Type B pancreatic cell (in vitro differentiated cells): ENCODE data around the gene RBM15B. TPM values are rescaled to one million over a fixed set of nuclear protein-coding genes. Genes with fewer than 3 reads are reported as not detected.

Experiments
- DNase-seq: peaks from one replicate; pipeline ENCODE4 v3.0.0; 2021; ENCODE audit warnings: mixed read lengths; ENCODE audit not compliant: unreplicated experiment; ENCODE audit errors: extremely low spot score
- H3K27ac Mint-ChIP-seq: 2 replicates; pipeline ENCODE4 v1.8.0; 2021; ENCODE audit warnings: mild to moderate bottlenecking, mixed read lengths
- H3K27me3 Mint-ChIP-seq: 2 replicates; pipeline ENCODE4 v1.8.0; 2021; ENCODE audit warnings: mixed read lengths
- H3K36me3 Mint-ChIP-seq: 2 replicates; pipeline ENCODE4 v1.8.0; 2021; ENCODE audit warnings: mixed read lengths
- H3K4me1 Mint-ChIP-seq: one replicate; pipeline ENCODE4 v1.8.0; 2021; ENCODE audit warnings: mixed read lengths; ENCODE audit not compliant: unreplicated experiment
- H3K4me3 Mint-ChIP-seq: 2 replicates; pipeline ENCODE4 v1.8.0; 2021; ENCODE audit warnings: mild to moderate bottlenecking, mixed read lengths
- H3K9me3 Mint-ChIP-seq: 2 replicates; pipeline ENCODE4 v1.8.0; 2021; ENCODE audit warnings: mixed read lengths
- CTCF ChIP-seq: fragments of 200-600 bp; sonication (generic); conservative IDR thresholded peaks from 2 replicates; pipeline ENCODE4 v1.5.0; 2021; ENCODE audit warnings: antibody characterized with exemption, mild to moderate bottlenecking
- total RNA-seq: library from RNA; stranded (reverse); gene quantifications from 2 replicates; pipeline ENCODE4 v1.2.1, GENCODE V29; 2021; ENCODE audit warnings: low replicate concordance

Gene RBM15B
- total RNA-seq, 1 donor from 2014 or later, result 66.4 TPM

GRCh38 chr3:51374456-51374855, 16.6 kb upstream of the RBM15B start:
- no peaks in the 10 kb centered on the region for H3K4me1 Mint-ChIP-seq
- DNase-seq, result no peak
- no peaks in the 10 kb centered on the region for H3K27me3 Mint-ChIP-seq
- TF ChIP-seq CTCF, result no peak
- no peaks in the 10 kb centered on the region for H3K36me3 Mint-ChIP-seq
- H3K4me3 Mint-ChIP-seq, result no peak overlapping the region
- no peak overlapping the region for H3K27ac Mint-ChIP-seq
- H3K9me3 Mint-ChIP-seq, result no peaks in the 10 kb centered on the region

GRCh38 chr3:51375136-51375535, 15.9 kb upstream of the RBM15B start:
- H3K36me3 Mint-ChIP-seq, result no peaks in the 10 kb centered on the region
- no peaks in the 10 kb centered on the region for H3K9me3 Mint-ChIP-seq
- H3K4me3 Mint-ChIP-seq, result no peak overlapping the region
- H3K27me3 Mint-ChIP-seq, result no peaks in the 10 kb centered on the region
- no peak overlapping the region for H3K27ac Mint-ChIP-seq
- DNase-seq, result no peak
- H3K4me1 Mint-ChIP-seq, result no peaks in the 10 kb centered on the region
- no peak for TF ChIP-seq CTCF

- DNase-seq, result no peak
- Mint-ChIP-seq H3K4me3 (no peak overlapping the region), H3K27me3 (no peaks in the 10 kb centered on the region), H3K4me1 (no peaks in the 10 kb centered on the region), H3K36me3 (no peaks in the 10 kb centered on the region), H3K9me3 (no peaks in the 10 kb centered on the region), H3K27ac (no peak overlapping the region)
- TF ChIP-seq CTCF, result no peak
Measured at GRCh38 chr3:51375571-51375970, 15.5 kb upstream of the RBM15B start.

- H3K36me3 Mint-ChIP-seq, result no peaks in the 10 kb centered on the region
- H3K27me3 Mint-ChIP-seq, result no peaks in the 10 kb centered on the region
- no peak for TF ChIP-seq CTCF
Measured at GRCh38 chr3:51378065-51378464, 13.0 kb upstream of the RBM15B start.

GRCh38 chr3:51378726-51379125, 12.4 kb upstream of the RBM15B start:
- DNase-seq, result no peak
- no peak overlapping the region for H3K4me3 Mint-ChIP-seq
- no peaks in the 10 kb centered on the region for H3K36me3 Mint-ChIP-seq
- H3K27ac Mint-ChIP-seq, result no peak overlapping the region
- no peaks in the 10 kb centered on the region for H3K27me3 Mint-ChIP-seq
- H3K9me3 Mint-ChIP-seq, result no peaks in the 10 kb centered on the region
- no peak for TF ChIP-seq CTCF
- peaks cover under 1% of the 10 kb centered on the region for H3K4me1 Mint-ChIP-seq

More at GRCh38 chr3:51378065-51378464, 13.0 kb upstream of the RBM15B start:
- Mint-ChIP-seq H3K27ac (no peak overlapping the region), H3K4me1 (no peaks in the 10 kb centered on the region), H3K9me3 (no peaks in the 10 kb centered on the region), H3K4me3 (no peak overlapping the region)
- DNase-seq, result no peak

- H3K27ac Mint-ChIP-seq, result no peak overlapping the region
Measured at GRCh38 chr3:51379301-51379700, 11.8 kb upstream of the RBM15B start.

More at GRCh38 chr3:51379301-51379700, 11.8 kb upstream of the RBM15B start:
- no peaks in the 10 kb centered on the region for H3K36me3 Mint-ChIP-seq
- H3K9me3 Mint-ChIP-seq, result no peaks in the 10 kb centered on the region
- no peak for TF ChIP-seq CTCF
- no peaks in the 10 kb centered on the region for H3K27me3 Mint-ChIP-seq
- peaks cover 5% of the 10 kb centered on the region for H3K4me1 Mint-ChIP-seq
- H3K4me3 Mint-ChIP-seq, result no peak overlapping the region
- DNase-seq, result no peak
